Measurements from ENCODE around the gene FAM13A.

FAM13A gene

GRCh38 chr4:88827442-88827841 lies 229.5 kb downstream of the FAM13A start:
- DNase-seq (ENCODE audit: low read depth), result no peak
- TF ChIP-seq, protein P1, sequence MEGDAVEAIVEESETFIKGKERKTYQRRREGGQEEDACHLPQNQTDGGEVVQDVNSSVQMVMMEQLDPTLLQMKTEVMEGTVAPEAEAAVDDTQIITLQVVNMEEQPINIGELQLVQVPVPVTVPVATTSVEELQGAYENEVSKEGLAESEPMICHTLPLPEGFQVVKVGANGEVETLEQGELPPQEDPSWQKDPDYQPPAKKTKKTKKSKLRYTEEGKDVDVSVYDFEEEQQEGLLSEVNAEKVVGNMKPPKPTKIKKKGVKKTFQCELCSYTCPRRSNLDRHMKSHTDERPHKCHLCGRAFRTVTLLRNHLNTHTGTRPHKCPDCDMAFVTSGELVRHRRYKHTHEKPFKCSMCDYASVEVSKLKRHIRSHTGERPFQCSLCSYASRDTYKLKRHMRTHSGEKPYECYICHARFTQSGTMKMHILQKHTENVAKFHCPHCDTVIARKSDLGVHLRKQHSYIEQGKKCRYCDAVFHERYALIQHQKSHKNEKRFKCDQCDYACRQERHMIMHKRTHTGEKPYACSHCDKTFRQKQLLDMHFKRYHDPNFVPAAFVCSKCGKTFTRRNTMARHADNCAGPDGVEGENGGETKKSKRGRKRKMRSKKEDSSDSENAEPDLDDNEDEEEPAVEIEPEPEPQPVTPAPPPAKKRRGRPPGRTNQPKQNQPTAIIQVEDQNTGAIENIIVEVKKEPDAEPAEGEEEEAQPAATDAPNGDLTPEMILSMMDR (IDR thresholded peaks at IDR 0.05; ENCODE audit: control insufficient read depth, extremely low read depth, insufficient read depth), result no peak
- H3K4me3 ChIP-seq (ENCODE audit: low read depth, low read length), result no peak overlapping the region

- TF ChIP-seq, protein P1 (IDR thresholded peaks at IDR 0.05; ENCODE audit: control insufficient read depth, extremely low read depth, insufficient read depth), result no peak
- no peak for DNase-seq (ENCODE audit: low read depth)
- H3K4me3 ChIP-seq (ENCODE audit: low read depth, low read length), result no peak overlapping the region
Measured at GRCh38 chr4:88826771-88827170, 230.2 kb downstream of the FAM13A start.

DNA sequence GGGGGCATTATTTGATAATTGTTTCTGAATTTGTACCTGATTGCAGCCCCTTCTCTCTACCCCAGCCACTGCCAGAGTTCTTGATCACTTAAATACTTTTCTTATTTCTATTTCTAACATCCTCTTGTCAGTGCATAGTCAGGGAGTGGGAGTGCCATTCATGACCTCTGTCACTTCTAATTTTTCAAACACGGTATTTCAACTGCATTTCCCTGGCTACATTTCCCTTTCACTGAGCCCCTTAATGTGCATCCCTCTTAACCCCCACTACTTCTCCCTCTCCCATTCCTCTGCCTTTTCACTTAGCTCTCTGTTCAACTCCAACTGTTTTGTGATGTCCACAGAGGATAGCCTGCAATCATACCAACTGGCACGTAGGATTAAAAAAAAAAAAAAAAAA lies 231.1 kb downstream of the FAM13A start:
- TF ChIP-seq, protein P1 (IDR thresholded peaks at IDR 0.05; ENCODE audit: control insufficient read depth, extremely low read depth, insufficient read depth), result no peak
- no peak overlapping the region for H3K4me3 ChIP-seq (ENCODE audit: low read depth, low read length)
- DNase-seq (ENCODE audit: low read depth), result no peak

GRCh38 chr4:88823058-88823919 lies 233.7 kb downstream of the FAM13A start:
- peak; percentile 88 for DNase-seq (ENCODE audit: low read depth)
- TF ChIP-seq, protein P1 (IDR thresholded peaks at IDR 0.05; ENCODE audit: control insufficient read depth, extremely low read depth, insufficient read depth), result no peak
- peak overlapping the region; percentile 54 for H3K4me3 ChIP-seq (ENCODE audit: low read depth, low read length)

GRCh38 chr4:88822034-88822789 lies 234.8 kb downstream of the FAM13A start:
- DNase-seq (ENCODE audit: low read depth), result no peak
- TF ChIP-seq, protein P1 (IDR thresholded peaks at IDR 0.05; ENCODE audit: control insufficient read depth, extremely low read depth, insufficient read depth), result no peak
- peak overlapping the region; percentile 54 for H3K4me3 ChIP-seq (ENCODE audit: low read depth, low read length)

GRCh38 chr4:88821522-88821921 lies 235.5 kb downstream of the FAM13A start:
- no peak for DNase-seq (ENCODE audit: low read depth)
- TF ChIP-seq, protein P1 (IDR thresholded peaks at IDR 0.05; ENCODE audit: control insufficient read depth, extremely low read depth, insufficient read depth), result no peak
- peak overlapping the region; percentile 54 for H3K4me3 ChIP-seq (ENCODE audit: low read depth, low read length)

Data from LNCaP clone FGC (cell line).